LNCAP (cell line): ENCODE results near the gene TMEM9.

Source experiments
- CTCF ChIP-seq: fragments of 450-650 bp; IDR thresholded peaks from 2 replicates; pipeline ENCODE4 v1.5.1; 2017; ENCODE audit warnings: mild to moderate bottlenecking

Gene TMEM9

DNA sequence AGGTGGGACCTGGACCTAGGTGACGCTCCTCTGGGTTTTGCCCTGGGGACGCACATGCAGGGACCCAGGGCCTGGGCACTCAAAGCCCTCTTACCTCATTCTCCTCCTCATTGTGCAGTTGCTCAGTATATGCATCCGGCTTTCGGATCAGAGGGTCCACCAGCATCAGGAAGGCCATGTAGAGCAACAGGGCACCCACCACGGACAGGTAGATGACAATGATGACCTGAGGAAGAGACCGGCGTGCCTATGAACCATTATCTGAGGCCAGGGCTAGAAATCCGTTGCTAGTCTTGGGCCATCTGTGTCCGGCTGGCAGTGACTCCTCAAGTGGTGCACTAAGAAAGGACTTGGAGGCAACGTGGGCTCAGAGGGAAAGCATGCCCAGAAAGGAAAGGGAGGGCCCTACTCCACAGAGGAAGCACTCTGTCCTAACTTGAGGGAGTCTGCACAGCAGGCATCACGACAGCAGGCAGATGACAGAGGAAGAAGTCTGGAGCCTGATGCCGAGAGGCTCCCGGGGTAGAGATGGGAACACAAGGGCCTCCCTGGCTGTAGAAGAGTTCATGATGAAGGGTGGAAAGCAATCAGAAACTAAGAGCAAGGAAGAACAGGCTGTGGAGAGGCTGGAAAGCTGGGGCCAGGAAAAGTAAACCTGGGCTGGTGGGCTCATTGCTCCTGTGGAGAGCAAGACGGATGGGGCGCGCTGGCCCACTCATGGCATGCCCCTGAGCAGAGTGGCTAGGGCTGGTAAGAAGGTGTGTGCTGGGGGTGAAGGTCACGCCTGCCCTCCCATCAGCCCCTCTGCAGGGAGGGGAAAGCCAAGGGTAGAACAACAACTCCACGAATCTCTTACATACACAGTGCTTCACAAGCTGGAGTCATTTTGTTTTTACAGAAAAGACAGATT, 10.3 kb downstream of the TMEM9 start:
- no peak for TF ChIP-seq CTCF

- no peak for TF ChIP-seq CTCF
Measured at GRCh38 chr1:201142849-201143725, 11.2 kb downstream of the TMEM9 start.

GRCh38 chr1:201142011-201142848, 12.0 kb downstream of the TMEM9 start:
- no peak for TF ChIP-seq CTCF

DNA sequence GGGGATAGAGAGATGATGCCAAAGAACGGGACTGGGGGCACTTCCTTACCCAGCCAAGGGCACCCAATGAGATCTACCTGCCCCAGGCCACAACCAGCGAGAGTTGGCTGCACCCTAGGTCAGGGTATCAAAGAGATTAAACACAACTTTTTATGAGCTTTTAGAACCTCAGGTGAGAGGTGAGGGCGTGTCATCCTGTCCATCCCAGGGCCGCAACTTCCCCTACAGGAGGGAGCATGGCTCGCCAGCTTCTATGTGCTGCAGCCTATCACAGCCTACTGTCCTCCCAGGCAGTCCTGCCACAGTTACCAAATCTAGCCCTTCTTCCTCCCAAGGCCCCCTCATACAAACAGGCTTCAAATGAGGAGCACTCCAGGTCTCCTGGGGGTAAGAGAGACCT, 12.9 kb downstream of the TMEM9 start:
- no peak for TF ChIP-seq CTCF

DNA sequence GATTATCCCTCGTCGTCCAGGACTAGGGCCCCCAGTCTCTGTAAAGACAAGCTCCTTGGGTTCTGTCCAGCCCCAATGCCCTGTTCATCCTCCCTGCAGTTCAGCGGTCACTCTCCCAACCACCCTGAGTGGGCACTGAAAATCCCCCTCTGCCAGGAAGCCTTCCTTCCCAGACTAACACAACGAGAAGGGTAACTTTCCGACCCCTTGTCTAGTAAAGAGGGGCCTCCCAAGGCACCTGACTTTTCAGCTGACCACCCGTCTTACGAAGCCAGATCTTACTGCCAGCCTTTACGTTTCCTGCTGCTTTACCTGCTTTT, 13.4 kb downstream of the TMEM9 start:
- TF ChIP-seq CTCF: no peak

DNA sequence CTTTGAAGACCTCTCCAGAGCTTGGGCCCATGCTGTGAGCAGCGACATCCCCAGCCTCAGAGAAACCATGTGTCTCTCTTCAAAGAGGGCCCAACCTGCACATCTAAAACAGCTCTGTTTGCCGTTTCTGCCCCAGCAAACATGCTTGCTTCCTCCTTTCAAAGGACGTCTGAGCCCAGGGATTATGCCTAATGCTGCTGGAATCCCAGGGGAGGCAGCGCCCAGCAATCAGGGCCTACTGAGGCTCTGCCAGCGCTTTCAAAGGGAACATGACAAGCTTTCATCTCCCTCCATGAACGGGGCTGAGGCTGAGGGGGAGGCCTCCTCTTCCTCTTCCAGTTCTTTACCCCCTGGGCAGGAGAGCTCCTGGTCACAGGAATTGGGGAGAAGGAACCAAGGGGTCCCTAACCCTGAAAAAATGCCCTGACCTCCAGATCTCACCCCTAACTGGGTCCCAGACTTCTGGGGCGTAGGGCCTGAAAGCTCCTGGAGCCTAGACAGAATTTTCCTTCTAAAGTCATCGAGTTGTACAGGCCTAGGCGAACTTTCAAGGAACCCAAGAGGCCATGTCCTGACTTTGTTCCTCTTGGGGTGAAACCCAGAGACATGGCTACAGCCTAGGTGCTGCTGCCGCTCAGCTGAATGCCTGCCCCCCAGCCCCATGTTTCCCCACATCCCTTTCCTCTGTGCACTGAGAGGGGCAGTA, 13.9 kb downstream of the TMEM9 start:
- no peak for TF ChIP-seq CTCF

DNA sequence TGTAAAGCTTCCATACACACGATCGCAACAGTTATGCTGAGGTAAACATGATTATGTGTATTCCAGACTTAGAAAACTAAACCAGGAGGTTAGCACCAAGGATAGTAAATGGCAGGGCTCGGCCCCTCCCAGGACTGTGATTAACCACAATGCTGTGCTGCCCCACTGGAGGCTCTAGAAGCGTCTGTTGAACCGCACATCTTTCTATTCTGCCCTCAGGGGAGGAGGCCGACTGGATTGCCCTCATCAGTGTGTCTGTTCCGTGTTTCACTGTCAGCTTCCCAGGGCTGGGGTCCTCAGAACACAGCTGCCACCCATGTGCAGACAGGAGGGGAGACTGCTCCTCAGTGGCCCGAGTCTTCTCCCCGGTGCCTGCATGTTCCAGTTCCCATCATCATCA, 14.5 kb downstream of the TMEM9 start:
- TF ChIP-seq CTCF: no peak
